ENCODE data around the gene FUZ. TPM values are rescaled to one million over a fixed set of nuclear protein-coding genes. Genes with fewer than 3 reads are reported as not detected.

FUZ gene
- total and polyA plus RNA-seq, 4 donors = 3.8 to 12.5 (median 7.0) TPM

DNA sequence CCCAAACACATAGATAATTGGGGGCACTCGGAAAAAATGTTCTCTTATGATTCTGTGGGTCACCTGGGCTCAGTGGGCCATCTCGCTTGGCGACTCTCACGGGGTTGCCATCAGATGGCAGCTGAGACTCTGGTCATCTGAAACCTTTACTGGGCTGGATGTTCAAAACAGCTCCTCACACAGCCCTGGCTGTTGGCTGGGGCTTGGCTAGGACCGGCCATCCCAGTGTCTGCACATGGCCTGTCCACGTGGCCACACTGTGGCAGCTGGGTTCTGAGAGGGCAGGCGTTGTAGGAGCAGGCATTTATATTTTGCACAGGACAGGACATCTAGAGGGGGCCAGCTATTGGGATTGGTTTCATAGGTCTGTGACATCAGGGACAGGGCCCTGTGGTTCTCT, 20.5 kb upstream of the FUZ start:
- no peak overlapping the region for H3K9ac ChIP-seq (ENCODE audit: low read depth in 1 of 2, low read length in 2 of 2)
- peaks cover 5 to 48% (median 22%) of the 10 kb centered on the region in 4 donors for H3K36me3 ChIP-seq (ENCODE audit: control insufficient read depth in 4 of 4, insufficient read depth in 3 of 4, low read depth in 1 of 4, low read length in 3 of 4)
- H3K4me3 ChIP-seq (ENCODE audit: low read depth in 1 of 3, low read length in 3 of 3) = no peak overlapping the region
- TF ChIP-seq, protein P1, sequence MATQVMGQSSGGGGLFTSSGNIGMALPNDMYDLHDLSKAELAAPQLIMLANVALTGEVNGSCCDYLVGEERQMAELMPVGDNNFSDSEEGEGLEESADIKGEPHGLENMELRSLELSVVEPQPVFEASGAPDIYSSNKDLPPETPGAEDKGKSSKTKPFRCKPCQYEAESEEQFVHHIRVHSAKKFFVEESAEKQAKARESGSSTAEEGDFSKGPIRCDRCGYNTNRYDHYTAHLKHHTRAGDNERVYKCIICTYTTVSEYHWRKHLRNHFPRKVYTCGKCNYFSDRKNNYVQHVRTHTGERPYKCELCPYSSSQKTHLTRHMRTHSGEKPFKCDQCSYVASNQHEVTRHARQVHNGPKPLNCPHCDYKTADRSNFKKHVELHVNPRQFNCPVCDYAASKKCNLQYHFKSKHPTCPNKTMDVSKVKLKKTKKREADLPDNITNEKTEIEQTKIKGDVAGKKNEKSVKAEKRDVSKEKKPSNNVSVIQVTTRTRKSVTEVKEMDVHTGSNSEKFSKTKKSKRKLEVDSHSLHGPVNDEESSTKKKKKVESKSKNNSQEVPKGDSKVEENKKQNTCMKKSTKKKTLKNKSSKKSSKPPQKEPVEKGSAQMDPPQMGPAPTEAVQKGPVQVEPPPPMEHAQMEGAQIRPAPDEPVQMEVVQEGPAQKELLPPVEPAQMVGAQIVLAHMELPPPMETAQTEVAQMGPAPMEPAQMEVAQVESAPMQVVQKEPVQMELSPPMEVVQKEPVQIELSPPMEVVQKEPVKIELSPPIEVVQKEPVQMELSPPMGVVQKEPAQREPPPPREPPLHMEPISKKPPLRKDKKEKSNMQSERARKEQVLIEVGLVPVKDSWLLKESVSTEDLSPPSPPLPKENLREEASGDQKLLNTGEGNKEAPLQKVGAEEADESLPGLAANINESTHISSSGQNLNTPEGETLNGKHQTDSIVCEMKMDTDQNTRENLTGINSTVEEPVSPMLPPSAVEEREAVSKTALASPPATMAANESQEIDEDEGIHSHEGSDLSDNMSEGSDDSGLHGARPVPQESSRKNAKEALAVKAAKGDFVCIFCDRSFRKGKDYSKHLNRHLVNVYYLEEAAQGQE (IDR thresholded peaks at IDR 0.05) = no peak
- TF ChIP-seq, protein P2, sequence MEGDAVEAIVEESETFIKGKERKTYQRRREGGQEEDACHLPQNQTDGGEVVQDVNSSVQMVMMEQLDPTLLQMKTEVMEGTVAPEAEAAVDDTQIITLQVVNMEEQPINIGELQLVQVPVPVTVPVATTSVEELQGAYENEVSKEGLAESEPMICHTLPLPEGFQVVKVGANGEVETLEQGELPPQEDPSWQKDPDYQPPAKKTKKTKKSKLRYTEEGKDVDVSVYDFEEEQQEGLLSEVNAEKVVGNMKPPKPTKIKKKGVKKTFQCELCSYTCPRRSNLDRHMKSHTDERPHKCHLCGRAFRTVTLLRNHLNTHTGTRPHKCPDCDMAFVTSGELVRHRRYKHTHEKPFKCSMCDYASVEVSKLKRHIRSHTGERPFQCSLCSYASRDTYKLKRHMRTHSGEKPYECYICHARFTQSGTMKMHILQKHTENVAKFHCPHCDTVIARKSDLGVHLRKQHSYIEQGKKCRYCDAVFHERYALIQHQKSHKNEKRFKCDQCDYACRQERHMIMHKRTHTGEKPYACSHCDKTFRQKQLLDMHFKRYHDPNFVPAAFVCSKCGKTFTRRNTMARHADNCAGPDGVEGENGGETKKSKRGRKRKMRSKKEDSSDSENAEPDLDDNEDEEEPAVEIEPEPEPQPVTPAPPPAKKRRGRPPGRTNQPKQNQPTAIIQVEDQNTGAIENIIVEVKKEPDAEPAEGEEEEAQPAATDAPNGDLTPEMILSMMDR (IDR thresholded peaks at IDR 0.05; ENCODE audit: low read depth, low read length, missing input control) = no peak
- no peak for TF ChIP-seq HNF4G (IDR thresholded peaks at IDR 0.05)
- no peak for TF ChIP-seq RXRA (IDR thresholded peaks at IDR 0.05)
- TF ChIP-seq TAF1 (conservative IDR thresholded peaks at IDR 0.05) = no peak
- no peak for TF ChIP-seq EGR1 (IDR thresholded peaks at IDR 0.05; ENCODE audit: low read depth in 2 of 2)
- TF ChIP-seq, protein P3, sequence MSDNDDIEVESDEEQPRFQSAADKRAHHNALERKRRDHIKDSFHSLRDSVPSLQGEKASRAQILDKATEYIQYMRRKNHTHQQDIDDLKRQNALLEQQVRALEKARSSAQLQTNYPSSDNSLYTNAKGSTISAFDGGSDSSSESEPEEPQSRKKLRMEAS (IDR thresholded peaks at IDR 0.05) = no peak
- TF ChIP-seq NR2F2 (IDR thresholded peaks at IDR 0.05) = no peak
- TF ChIP-seq GABPA (IDR thresholded peaks at IDR 0.05 in 1 of 2, conservative IDR thresholded peaks at IDR 0.05 in 1 of 2) = no peak
- no peak for TF ChIP-seq FOXA2 (IDR thresholded peaks at IDR 0.05)
- TF ChIP-seq YY1 (IDR thresholded peaks at IDR 0.05) = no peak
- no peak for TF ChIP-seq SP1 (IDR thresholded peaks at IDR 0.05)
- TF ChIP-seq FOXA1 (IDR thresholded peaks at IDR 0.05) = no peak
- no peak for TF ChIP-seq RAD21 (IDR thresholded peaks at IDR 0.05)
- TF ChIP-seq, protein P4, sequence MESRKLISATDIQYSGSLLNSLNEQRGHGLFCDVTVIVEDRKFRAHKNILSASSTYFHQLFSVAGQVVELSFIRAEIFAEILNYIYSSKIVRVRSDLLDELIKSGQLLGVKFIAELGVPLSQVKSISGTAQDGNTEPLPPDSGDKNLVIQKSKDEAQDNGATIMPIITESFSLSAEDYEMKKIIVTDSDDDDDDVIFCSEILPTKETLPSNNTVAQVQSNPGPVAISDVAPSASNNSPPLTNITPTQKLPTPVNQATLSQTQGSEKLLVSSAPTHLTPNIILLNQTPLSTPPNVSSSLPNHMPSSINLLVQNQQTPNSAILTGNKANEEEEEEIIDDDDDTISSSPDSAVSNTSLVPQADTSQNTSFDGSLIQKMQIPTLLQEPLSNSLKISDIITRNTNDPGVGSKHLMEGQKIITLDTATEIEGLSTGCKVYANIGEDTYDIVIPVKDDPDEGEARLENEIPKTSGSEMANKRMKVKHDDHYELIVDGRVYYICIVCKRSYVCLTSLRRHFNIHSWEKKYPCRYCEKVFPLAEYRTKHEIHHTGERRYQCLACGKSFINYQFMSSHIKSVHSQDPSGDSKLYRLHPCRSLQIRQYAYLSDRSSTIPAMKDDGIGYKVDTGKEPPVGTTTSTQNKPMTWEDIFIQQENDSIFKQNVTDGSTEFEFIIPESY (IDR thresholded peaks at IDR 0.05) = no peak
- no peak for TF ChIP-seq HNF4A (conservative IDR thresholded peaks at IDR 0.05)
- no peak for TF ChIP-seq JUND (IDR thresholded peaks at IDR 0.05)
- TF ChIP-seq, protein P5, sequence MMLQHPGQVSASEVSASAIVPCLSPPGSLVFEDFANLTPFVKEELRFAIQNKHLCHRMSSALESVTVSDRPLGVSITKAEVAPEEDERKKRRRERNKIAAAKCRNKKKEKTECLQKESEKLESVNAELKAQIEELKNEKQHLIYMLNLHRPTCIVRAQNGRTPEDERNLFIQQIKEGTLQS (IDR thresholded peaks at IDR 0.05) = no peak
- no peaks in the 10 kb centered on the region for H3K9me3 ChIP-seq (ENCODE audit: control insufficient read depth in 4 of 4, low read length in 3 of 4)
- no peak for DNase-seq (ENCODE audit: low spot score)
- no peak overlapping the region for H3K27ac ChIP-seq (ENCODE audit: low read depth in 1 of 2, low read length in 2 of 2)
- 97% methylated on average over 7 of the region's 7 CpGs for WGBS
- H3K27me3 ChIP-seq (ENCODE audit: control insufficient read depth in 4 of 4, insufficient read depth in 4 of 4, low read length in 3 of 4) = no peaks in the 10 kb centered on the region
- no peaks in the 10 kb centered on the region for H3K4me1 ChIP-seq (ENCODE audit: control insufficient read depth in 4 of 4, insufficient read depth in 4 of 4, low read length in 3 of 4)

Measured in liver (tissue), 9 donors.